SU-DHL-6 (cell line): ENCODE measurements around the gene ARMC3.

Experiments
- H2AFZ ChIP-seq: fragments of 200-600 bp; sonication (generic); 2 replicates; pipeline ENCODE4 v1.6.1; 2014; ENCODE audit warnings: low read depth, mild to moderate bottlenecking, moderate library complexity, mixed read lengths, antibody characterized with exemption, low read length; ENCODE audit not compliant: severe bottlenecking
- H3F3A ChIP-seq: fragments of 200-600 bp; shearing (Covaris generic); 2 replicates; pipeline ENCODE4 v1.6.0; 2016; ENCODE audit warnings: antibody characterized with exemption, mild to moderate bottlenecking; ENCODE audit not compliant: insufficient read depth
- H3K27ac ChIP-seq: fragments of 200-600 bp; sonication (generic); 2 replicates; pipeline ENCODE4 v1.5.1; 2016; ENCODE audit warnings: low read depth, mild to moderate bottlenecking, low read length, moderate library complexity, mixed read lengths
- H3K27me3 ChIP-seq: fragments of 200-600 bp; sonication (generic), shearing (Covaris generic); 2 replicates; pipeline ENCODE4 v1.6.0; 2014; ENCODE audit warnings: mild to moderate bottlenecking, low read length
- H3K36me3 ChIP-seq: fragments of 200-600 bp; sonication (generic); 2 replicates; pipeline ENCODE4 v1.6.1; 2014; ENCODE audit warnings: mild to moderate bottlenecking, low read length, mixed read lengths
- H3K4me2 ChIP-seq: fragments of 300-600, 200-600 bp; shearing (Covaris generic), sonication (generic); 2 replicates; pipeline ENCODE4 v1.6.0; 2014; ENCODE audit warnings: low read length, low read depth, mild to moderate bottlenecking; ENCODE audit not compliant: poor library complexity, severe bottlenecking
- H3K4me3 ChIP-seq: fragments of 200-600 bp; sonication (generic); 2 replicates; pipeline ENCODE4 v1.5.1; 2014; ENCODE audit warnings: antibody characterized with exemption, low read length, mild to moderate bottlenecking, mixed read lengths; ENCODE audit not compliant: insufficient read depth, poor library complexity, severe bottlenecking
- H3K79me2 ChIP-seq: fragments of 200-600 bp; sonication (generic); 2 replicates; pipeline ENCODE4 v1.6.1; 2014; ENCODE audit warnings: mild to moderate bottlenecking, low read length, moderate library complexity; ENCODE audit not compliant: insufficient read depth
- H3K9ac ChIP-seq: fragments of 200-600 bp; sonication (generic); 2 replicates; pipeline ENCODE4 v1.7.0; 2014; ENCODE audit warnings: mild to moderate bottlenecking, low read length
- H3K9me2 ChIP-seq: fragments of 200-600 bp; sonication (generic); replicated peaks from 2 replicates; pipeline ENCODE4 v1.6.1; 2014; ENCODE audit warnings: low read length; ENCODE audit not compliant: insufficient read depth
- H3K9me3 ChIP-seq: fragments of 200-600 bp; sonication (generic); 2 replicates; pipeline ENCODE4 v1.6.1; 2014; ENCODE audit warnings: low read length, mixed read lengths; ENCODE audit not compliant: insufficient read depth
- H4K20me1 ChIP-seq: fragments of 200-600 bp; sonication (generic); 2 replicates; pipeline ENCODE4 v1.6.1; 2014; ENCODE audit warnings: low read depth, mild to moderate bottlenecking, antibody characterized with exemption, low read length, moderate library complexity, mixed read lengths
- CTCF ChIP-seq: fragments of 200-600 bp; sonication (generic); IDR thresholded peaks from one replicate; pipeline ENCODE4 v1.5.1; 2017; ENCODE audit warnings: antibody characterized with exemption, mild to moderate bottlenecking, low read length, moderate library complexity; ENCODE audit not compliant: insufficient read depth, poor library complexity, severe bottlenecking
- EZH2phosphoT487 ChIP-seq: fragments of 200-600 bp; sonication (generic), shearing (Covaris generic); conservative IDR thresholded peaks from 2 replicates; pipeline ENCODE4 v1.6.1; 2018; ENCODE audit warnings: mild to moderate bottlenecking, antibody characterized with exemption, low read length, moderate library complexity, mixed read lengths

Gene ARMC3

GRCh38 chr10:23034790-23035189, 106.9 kb downstream of the ARMC3 start:
- Histone ChIP-seq H3K4me3 (no peak overlapping the region), H3F3A (no peaks in the 10 kb centered on the region), H3K27ac (no peak overlapping the region), H3K9me3 (no peaks in the 10 kb centered on the region), H4K20me1 (no peaks in the 10 kb centered on the region), H3K36me3 (no peaks in the 10 kb centered on the region), H3K9me2 (no peaks in the 10 kb centered on the region), H2AFZ (no peak overlapping the region), H3K4me2 (no peak overlapping the region), H3K79me2 (no peaks in the 10 kb centered on the region), H3K9ac (no peak overlapping the region), H3K27me3 (no peaks in the 10 kb centered on the region)
- TF ChIP-seq EZH2phosphoT487 (no peak), CTCF (no peak)

GRCh38 chr10:23035569-23035968, 107.7 kb downstream of the ARMC3 start:
- Histone ChIP-seq H3K4me2 (no peak overlapping the region), H4K20me1 (no peaks in the 10 kb centered on the region), H3K9me3 (no peaks in the 10 kb centered on the region), H3K79me2 (no peaks in the 10 kb centered on the region), H3F3A (no peaks in the 10 kb centered on the region), H2AFZ (no peak overlapping the region), H3K9ac (no peak overlapping the region), H3K36me3 (no peaks in the 10 kb centered on the region), H3K27ac (no peak overlapping the region), H3K27me3 (no peaks in the 10 kb centered on the region), H3K9me2 (no peaks in the 10 kb centered on the region), H3K4me3 (no peak overlapping the region)
- no peak for TF ChIP-seq CTCF
- TF ChIP-seq EZH2phosphoT487 = no peak

- Histone ChIP-seq H3F3A (no peaks in the 10 kb centered on the region), H3K9me3 (no peaks in the 10 kb centered on the region), H3K27ac (no peak overlapping the region), H3K9ac (no peak overlapping the region), H3K4me3 (no peak overlapping the region), H3K4me2 (no peak overlapping the region), H4K20me1 (no peaks in the 10 kb centered on the region), H3K36me3 (no peaks in the 10 kb centered on the region), H3K9me2 (no peaks in the 10 kb centered on the region), H3K79me2 (no peaks in the 10 kb centered on the region), H3K27me3 (no peaks in the 10 kb centered on the region), H2AFZ (no peak overlapping the region)
- no peak for TF ChIP-seq CTCF
- no peak for TF ChIP-seq EZH2phosphoT487
Measured at GRCh38 chr10:23037152-23037551, 109.3 kb downstream of the ARMC3 start.

GRCh38 chr10:23037561-23037960, 109.7 kb downstream of the ARMC3 start:
- Histone ChIP-seq H3K79me2 (no peaks in the 10 kb centered on the region), H2AFZ (no peak overlapping the region), H3K9me2 (no peaks in the 10 kb centered on the region), H3K9ac (no peak overlapping the region), H3K27me3 (no peaks in the 10 kb centered on the region), H3K4me2 (no peak overlapping the region), H3K27ac (no peak overlapping the region), H3K4me3 (no peak overlapping the region), H4K20me1 (no peaks in the 10 kb centered on the region), H3K9me3 (no peaks in the 10 kb centered on the region), H3K36me3 (no peaks in the 10 kb centered on the region), H3F3A (no peaks in the 10 kb centered on the region)
- TF ChIP-seq CTCF (no peak), EZH2phosphoT487 (no peak)
